ENCODE measurements around the gene MAN2B1.

DNA sequence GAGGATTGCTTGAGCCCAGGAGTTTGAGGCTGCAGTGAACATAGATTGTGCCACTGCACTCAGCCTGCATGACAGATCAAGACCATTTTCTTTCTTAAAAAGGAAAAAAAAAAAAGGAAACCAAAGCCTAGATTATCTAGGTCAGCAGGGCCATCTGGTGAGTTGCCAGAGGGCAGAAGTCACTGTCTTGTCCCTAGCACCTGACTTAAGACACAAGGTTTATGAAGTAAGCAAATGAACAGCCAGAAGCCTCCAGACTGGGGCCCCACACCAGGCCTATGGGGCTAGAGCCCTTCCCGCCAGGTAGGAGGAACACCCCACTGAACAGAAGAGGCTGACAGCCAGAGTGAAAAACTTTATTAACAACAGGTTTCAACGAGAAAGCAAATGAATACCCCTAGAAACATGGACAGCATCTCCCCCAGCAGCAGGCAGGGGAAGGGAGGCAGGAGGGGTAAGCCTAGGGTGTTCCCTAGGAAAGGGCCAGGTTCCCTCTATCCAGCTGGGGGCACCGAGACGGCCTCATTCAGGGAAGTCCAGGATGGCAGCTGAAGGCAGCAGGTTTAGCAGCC, 1.3 kb upstream of the MAN2B1 start:
- TF ChIP-seq CTCF (IDR thresholded peaks at IDR 0.05; ENCODE audit: poor library complexity) (no peak), EZH2 (IDR thresholded peaks at IDR 0.05; ENCODE audit: borderline replicate concordance) (no peak)
